ENCODE data around the gene TWF1. TPM values are rescaled to one million over a fixed set of nuclear protein-coding genes. Genes with fewer than 3 reads are reported as not detected.

The TWF1 gene
- total RNA-seq, 1 donor from 2014 or later, result 28.4 TPM

- peaks cover 9% of the 10 kb centered on the region for H3K4me1 Mint-ChIP-seq (ENCODE audit: low read depth)
- no peaks in the 10 kb centered on the region for H3K9me3 Mint-ChIP-seq
- no peak overlapping the region for H3K4me3 Mint-ChIP-seq
- DNase-seq (ENCODE audit: low spot score), result no peak
- intact Hi-C loops (cut with micrococcal nuclease), result no loop called here
- no peaks in the 10 kb centered on the region for H3K36me3 Mint-ChIP-seq (ENCODE audit: low read depth)
- no peak overlapping the region for H3K27ac Mint-ChIP-seq
- peaks cover 14% of the 10 kb centered on the region for H3K27me3 Mint-ChIP-seq (ENCODE audit: insufficient read depth)
These were observed 21.0 kb upstream of the TWF1 start for GRCh38 chr12:43827093-43827492.

GRCh38 chr12:43826681-43827080 lies 20.6 kb upstream of the TWF1 start:
- Mint-ChIP-seq H3K9me3 (no peaks in the 10 kb centered on the region), H3K27ac (no peak overlapping the region), H3K4me1 (ENCODE audit: low read depth) (peaks cover 5% of the 10 kb centered on the region), H3K27me3 (ENCODE audit: insufficient read depth) (peaks cover 14% of the 10 kb centered on the region), H3K4me3 (no peak overlapping the region), H3K36me3 (ENCODE audit: low read depth) (no peaks in the 10 kb centered on the region)
- no peak for DNase-seq (ENCODE audit: low spot score)
- intact Hi-C loops (cut with micrococcal nuclease), result no loop called here

GRCh38 chr12:43824207-43824775 lies 18.2 kb upstream of the TWF1 start:
- Mint-ChIP-seq H3K4me3 (no peak overlapping the region), H3K36me3 (ENCODE audit: low read depth) (no peaks in the 10 kb centered on the region), H3K27me3 (ENCODE audit: insufficient read depth) (peaks cover 7% of the 10 kb centered on the region), H3K4me1 (ENCODE audit: low read depth) (peaks cover 4% of the 10 kb centered on the region), H3K27ac (no peak overlapping the region), H3K9me3 (no peaks in the 10 kb centered on the region)
- intact Hi-C loops (cut with micrococcal nuclease), result no loop called here
- no peak for DNase-seq (ENCODE audit: low spot score)

GRCh38 chr12:43816168-43816567 lies 10.1 kb upstream of the TWF1 start:
- no peak for DNase-seq (ENCODE audit: low spot score)
- H3K9me3 Mint-ChIP-seq, result no peaks in the 10 kb centered on the region
- no peaks in the 10 kb centered on the region for H3K4me1 Mint-ChIP-seq (ENCODE audit: low read depth)
- peaks cover 24% of the 10 kb centered on the region for H3K27me3 Mint-ChIP-seq (ENCODE audit: insufficient read depth)
- no peak overlapping the region for H3K27ac Mint-ChIP-seq
- intact Hi-C loops (cut with micrococcal nuclease), result no loop called here
- H3K36me3 Mint-ChIP-seq (ENCODE audit: low read depth), result no peaks in the 10 kb centered on the region
- H3K4me3 Mint-ChIP-seq, result no peak overlapping the region

- Mint-ChIP-seq H3K36me3 (ENCODE audit: low read depth) (no peaks in the 10 kb centered on the region), H3K27me3 (ENCODE audit: insufficient read depth) (peaks cover 26% of the 10 kb centered on the region), H3K4me3 (no peak overlapping the region), H3K27ac (no peak overlapping the region), H3K4me1 (ENCODE audit: low read depth) (no peaks in the 10 kb centered on the region), H3K9me3 (no peaks in the 10 kb centered on the region)
- intact Hi-C loops (cut with micrococcal nuclease), result no loop called here
- DNase-seq (ENCODE audit: low spot score), result no peak
These were observed 9.3 kb upstream of the TWF1 start for GRCh38 chr12:43815416-43815815.

DNA sequence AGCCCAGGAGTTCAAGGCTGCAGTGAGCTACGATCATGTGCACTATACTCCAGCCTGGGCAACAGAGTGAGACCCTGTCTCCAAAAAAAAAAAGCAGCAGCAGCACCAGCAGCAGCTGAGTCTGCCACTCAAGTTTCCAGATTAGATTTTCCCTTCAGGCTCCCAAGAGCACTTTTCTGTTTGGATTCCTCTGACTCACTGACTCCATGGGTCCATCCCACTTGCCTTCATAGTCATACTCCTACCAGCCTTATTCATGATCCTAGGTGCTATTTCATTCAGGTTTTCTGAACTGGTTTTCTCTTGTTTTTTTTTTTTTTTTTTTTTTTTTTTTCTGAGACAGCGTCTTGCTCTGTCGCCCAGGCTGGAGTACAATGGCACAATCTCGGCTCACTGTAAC lies 6.8 kb upstream of the TWF1 start:
- Mint-ChIP-seq H3K4me3 (no peak overlapping the region), H3K9me3 (no peaks in the 10 kb centered on the region), H3K4me1 (ENCODE audit: low read depth) (no peaks in the 10 kb centered on the region), H3K27me3 (ENCODE audit: insufficient read depth) (peaks cover 21% of the 10 kb centered on the region), H3K27ac (no peak overlapping the region), H3K36me3 (ENCODE audit: low read depth) (no peaks in the 10 kb centered on the region)
- no peak for DNase-seq (ENCODE audit: low spot score)
- intact Hi-C loops (cut with micrococcal nuclease), result no loop called here

DNA sequence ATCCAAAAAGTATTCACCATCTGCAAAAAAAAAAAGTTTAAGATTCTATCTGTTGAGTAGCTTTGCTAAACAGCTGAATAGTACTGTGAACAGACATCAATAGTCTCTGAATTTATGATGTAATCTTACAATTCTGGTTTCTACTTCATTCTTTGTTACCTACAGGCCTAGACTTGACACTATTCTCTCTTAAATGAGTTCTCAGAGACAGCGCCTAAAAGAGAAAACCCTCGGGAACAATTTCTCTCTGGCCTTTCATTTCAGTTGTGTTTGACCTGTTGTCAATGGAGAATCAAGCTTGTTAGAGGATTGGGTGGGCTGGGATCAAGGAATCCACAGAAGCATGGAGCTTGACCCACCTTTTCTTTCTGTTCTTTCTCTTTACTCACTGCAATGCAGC lies 5.9 kb upstream of the TWF1 start:
- no peak for DNase-seq (ENCODE audit: low spot score)

DNA sequence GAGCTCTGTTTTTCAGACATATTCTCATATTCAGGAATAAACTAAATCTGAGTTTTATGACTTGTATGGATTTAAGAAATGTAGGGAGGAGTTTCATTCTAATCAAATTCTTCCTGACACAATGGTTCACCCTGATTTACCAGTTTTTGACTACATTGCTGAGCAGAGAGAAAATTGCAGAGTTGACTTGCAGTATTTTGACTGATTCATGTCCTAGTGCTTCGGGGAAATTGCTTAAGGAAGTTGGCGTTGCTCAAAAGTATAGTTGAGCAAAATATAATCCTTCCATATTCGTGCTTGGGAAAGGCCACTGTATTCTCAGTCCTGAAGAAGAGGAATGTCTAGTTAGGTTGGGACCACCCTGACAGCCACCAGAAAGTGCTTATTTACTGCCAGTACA lies 1.3 kb upstream of the TWF1 start:
- Mint-ChIP-seq H3K27me3 (ENCODE audit: insufficient read depth) (peaks cover 8% of the 10 kb centered on the region), H3K27ac (peak overlapping the region; percentile 100), H3K36me3 (ENCODE audit: low read depth) (peaks cover 5% of the 10 kb centered on the region), H3K4me1 (ENCODE audit: low read depth) (peaks cover 31% of the 10 kb centered on the region), H3K9me3 (no peaks in the 10 kb centered on the region), H3K4me3 (peak overlapping the region; percentile 96)
- intact Hi-C loops (cut with micrococcal nuclease), result loop anchor here (5.0 to 10.0 kb wide), 2 partner anchors 1480 to 1663 kb away; partner anchors contain the start of genes GXYLT1, PPHLN1 and ZCRB1
- DNase-seq (ENCODE audit: low spot score), result no peak

More for the DNA sequence above, 5.9 kb upstream of the TWF1 start:
- no peak overlapping the region for H3K4me3 Mint-ChIP-seq
- no peaks in the 10 kb centered on the region for H3K36me3 Mint-ChIP-seq (ENCODE audit: low read depth)
- H3K9me3 Mint-ChIP-seq, result no peaks in the 10 kb centered on the region
- peaks cover 4% of the 10 kb centered on the region for H3K4me1 Mint-ChIP-seq (ENCODE audit: low read depth)
- intact Hi-C loops (cut with micrococcal nuclease), result no loop called here
- peaks cover 21% of the 10 kb centered on the region for H3K27me3 Mint-ChIP-seq (ENCODE audit: insufficient read depth)
- H3K27ac Mint-ChIP-seq, result no peak overlapping the region

DNA sequence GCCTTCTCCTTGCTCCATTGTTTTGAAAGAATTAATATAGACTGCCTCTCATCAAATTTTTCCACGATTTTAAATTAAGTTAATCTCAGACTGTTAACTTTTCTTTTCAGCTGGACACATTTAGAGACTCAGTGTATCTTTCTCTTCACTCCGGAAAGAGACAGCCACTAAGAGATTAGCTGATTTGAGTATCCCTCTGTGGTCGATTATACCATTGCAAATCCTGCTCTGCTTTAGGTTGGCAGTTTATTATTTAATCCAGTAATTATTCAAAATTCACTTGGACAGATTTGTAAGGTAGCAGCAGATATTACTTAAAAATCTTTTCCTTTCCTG lies 588 bp upstream of the TWF1 start:
- H3K27me3 Mint-ChIP-seq (ENCODE audit: insufficient read depth), result peaks cover 6% of the 10 kb centered on the region
- H3K36me3 Mint-ChIP-seq (ENCODE audit: low read depth), result peaks cover 5% of the 10 kb centered on the region
- peaks cover 31% of the 10 kb centered on the region for H3K4me1 Mint-ChIP-seq (ENCODE audit: low read depth)
- H3K9me3 Mint-ChIP-seq, result no peaks in the 10 kb centered on the region
- intact Hi-C loops (cut with micrococcal nuclease), result loop anchor here (1.0 to 10.0 kb wide), 6 partner anchors 26 to 1662 kb away; partner anchors contain the start of genes GXYLT1, IRAK4, PPHLN1 and PUS7L
- no peak for DNase-seq (ENCODE audit: low spot score)
- H3K4me3 Mint-ChIP-seq, result peak overlapping the region; percentile 96
- peak overlapping the region; percentile 100 for H3K27ac Mint-ChIP-seq

- Mint-ChIP-seq H3K27ac (peak overlapping the region; percentile 92), H3K4me1 (ENCODE audit: low read depth) (peaks cover 35% of the 10 kb centered on the region), H3K4me3 (peak overlapping the region; percentile 96), H3K36me3 (ENCODE audit: low read depth) (peaks cover 12% of the 10 kb centered on the region), H3K27me3 (ENCODE audit: insufficient read depth) (no peaks in the 10 kb centered on the region), H3K9me3 (no peaks in the 10 kb centered on the region)
- intact Hi-C loops (cut with micrococcal nuclease), result loop anchor here (5.0 to 10.0 kb wide), 2 partner anchors 1478 to 1661 kb away; partner anchors contain the start of genes GXYLT1, PPHLN1 and ZCRB1
- no peak for DNase-seq (ENCODE audit: low spot score)
These were observed 813 bp downstream of the TWF1 start for GRCh38 chr12:43805149-43805859.

DNA sequence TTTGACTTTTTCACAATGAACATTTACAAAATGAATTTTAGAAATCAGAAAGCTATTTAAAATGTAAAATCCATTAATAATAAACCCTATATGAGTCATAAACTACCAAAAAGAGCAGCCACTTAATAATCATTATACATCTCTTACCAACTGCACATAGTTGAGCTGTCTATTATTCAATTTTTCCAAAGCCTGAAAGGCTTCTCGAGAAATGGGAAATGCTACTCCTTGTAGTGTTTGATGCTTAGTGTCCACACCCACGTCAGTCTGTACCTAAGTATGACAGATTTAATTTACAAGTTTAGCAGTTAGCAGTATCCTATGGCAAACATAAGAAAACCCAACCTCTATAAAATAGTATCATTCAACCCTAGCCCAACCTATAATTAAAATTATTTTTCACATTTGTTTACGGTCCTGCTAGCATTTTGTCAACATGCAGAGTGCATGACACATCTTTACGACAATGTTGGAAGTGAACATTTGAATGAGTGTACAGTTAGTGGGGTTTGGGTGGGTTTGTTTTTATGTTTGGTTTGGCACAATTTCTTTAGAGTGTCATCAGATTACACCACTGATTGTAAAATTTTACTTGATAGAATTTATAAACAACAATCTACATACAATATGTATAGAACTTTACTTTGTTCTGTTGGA lies 8.4 kb downstream of the TWF1 start:
- Mint-ChIP-seq H3K9me3 (no peaks in the 10 kb centered on the region), H3K27ac (no peak overlapping the region), H3K4me3 (no peak overlapping the region), H3K4me1 (ENCODE audit: low read depth) (peaks cover 20% of the 10 kb centered on the region), H3K27me3 (ENCODE audit: insufficient read depth) (no peaks in the 10 kb centered on the region), H3K36me3 (ENCODE audit: low read depth) (peaks cover 30% of the 10 kb centered on the region)
- DNase-seq (ENCODE audit: low spot score), result no peak
- intact Hi-C loops (cut with micrococcal nuclease), result no loop called here

DNA sequence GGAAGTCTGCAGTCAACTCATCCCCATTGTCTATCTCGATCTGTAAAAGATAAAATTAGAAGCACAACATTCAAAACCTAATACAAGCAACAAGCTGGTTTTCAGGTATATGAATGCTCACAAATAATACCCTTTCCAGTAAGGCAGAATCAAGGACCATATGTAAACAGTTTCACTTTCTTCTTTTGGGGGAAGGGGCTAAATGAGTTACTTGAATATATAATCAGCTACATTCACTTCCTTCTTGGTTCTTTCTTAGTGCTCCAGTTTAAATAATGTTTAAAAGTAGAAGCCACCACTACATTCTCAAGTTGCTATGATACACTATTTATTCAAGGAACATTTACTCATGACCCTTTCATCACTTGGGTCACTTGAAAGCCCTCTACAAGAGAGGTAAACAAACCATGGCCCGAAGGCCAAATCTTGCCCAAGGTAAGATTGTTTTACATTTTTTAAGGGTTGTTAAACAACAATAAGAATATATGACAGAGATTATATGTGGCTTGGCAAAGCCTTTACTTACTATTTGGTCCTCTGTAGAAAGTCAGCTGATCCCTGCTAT lies 10.3 kb downstream of the TWF1 start:
- Mint-ChIP-seq H3K27ac (no peak overlapping the region), H3K4me3 (no peak overlapping the region), H3K9me3 (no peaks in the 10 kb centered on the region), H3K4me1 (ENCODE audit: low read depth) (peaks cover 16% of the 10 kb centered on the region), H3K27me3 (ENCODE audit: insufficient read depth) (no peaks in the 10 kb centered on the region), H3K36me3 (ENCODE audit: low read depth) (peaks cover 31% of the 10 kb centered on the region)
- intact Hi-C loops (cut with micrococcal nuclease), result no loop called here
- no peak for DNase-seq (ENCODE audit: low spot score)

DNA sequence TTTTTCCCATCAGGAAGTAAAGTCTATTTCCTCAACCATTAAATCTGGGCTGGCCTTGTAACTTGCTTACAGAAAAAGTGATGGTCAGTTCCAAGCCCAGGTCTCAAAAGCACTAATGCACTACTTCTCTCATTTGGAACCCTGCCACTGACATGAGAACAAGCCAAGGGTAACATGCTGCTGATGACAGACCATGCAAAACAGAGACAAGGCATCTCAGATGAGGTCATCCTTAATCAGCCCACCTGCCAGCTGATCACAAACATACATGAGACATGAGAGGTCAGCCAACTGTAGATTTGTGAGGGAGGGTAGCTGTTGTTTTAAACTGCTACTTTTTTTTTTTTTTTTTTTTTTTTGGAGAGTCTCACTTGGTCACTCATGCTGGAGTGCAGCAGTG lies 16.2 kb downstream of the TWF1 start:
- Mint-ChIP-seq H3K27me3 (ENCODE audit: insufficient read depth) (no peaks in the 10 kb centered on the region), H3K27ac (no peak overlapping the region), H3K36me3 (ENCODE audit: low read depth) (peaks cover 19% of the 10 kb centered on the region), H3K9me3 (no peaks in the 10 kb centered on the region), H3K4me3 (no peak overlapping the region), H3K4me1 (ENCODE audit: low read depth) (no peaks in the 10 kb centered on the region)
- DNase-seq (ENCODE audit: low spot score), result no peak
- intact Hi-C loops (cut with micrococcal nuclease), result no loop called here

Data from activated T-helper 1 cell treated with anti-CD3 and anti-CD28 coated beads, Interleukin-12 subunit alpha, Interleukin-12 subunit beta, Interleukin-2, Interleukin-4 antibody, amounts not matched to agents 30 ng/mL and 10 ng/mL and 1 ng/mL, durations not matched to agents 14 hours and 24 hours and 36 hours (primary cell).